Stimulated activated CD4-positive, alpha-beta T cell treated with anti-CD3 and anti-CD28 coated beads, Interleukin-1b, Interleukin-23, amount 100 ng/mL, for 24 hours (primary cell): ENCODE results near the gene USP11.

Source experiments
- DNase-seq, 4 experiments: peaks; one replicate each; pipeline ENCODE4 v3.0.0-alpha.2; 2020; ENCODE audit warnings: low read depth in 4 of 4, low spot score in 1 of 4

Gene USP11

GRCh38 chrX:47202877-47203276, 29.9 kb upstream of the USP11 start:
- no peak for DNase-seq

DNA sequence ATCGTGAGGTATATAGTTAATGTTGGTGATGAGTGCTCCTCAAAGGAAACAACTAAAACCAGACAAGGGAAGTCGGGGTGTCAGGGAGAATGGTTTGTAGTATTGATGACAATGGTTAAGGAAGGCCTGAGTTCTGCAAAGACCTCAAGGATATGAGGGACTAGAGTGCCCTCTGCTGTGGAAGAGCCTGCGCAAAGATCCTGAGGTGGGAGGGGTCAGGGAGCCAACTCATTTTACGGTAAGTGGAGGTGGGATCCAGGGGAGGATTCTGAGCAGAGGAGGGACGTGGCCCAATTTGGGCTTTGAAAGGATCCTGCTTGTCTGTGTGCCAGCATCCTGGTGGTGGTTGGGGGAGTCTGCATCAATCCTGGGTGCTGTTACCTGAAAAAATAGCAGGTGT, 27.8 kb upstream of the USP11 start:
- no peak for DNase-seq

- DNase-seq = no peak
Observed at GRCh38 chrX:47206316-47206715, 26.5 kb upstream of the USP11 start.

DNA sequence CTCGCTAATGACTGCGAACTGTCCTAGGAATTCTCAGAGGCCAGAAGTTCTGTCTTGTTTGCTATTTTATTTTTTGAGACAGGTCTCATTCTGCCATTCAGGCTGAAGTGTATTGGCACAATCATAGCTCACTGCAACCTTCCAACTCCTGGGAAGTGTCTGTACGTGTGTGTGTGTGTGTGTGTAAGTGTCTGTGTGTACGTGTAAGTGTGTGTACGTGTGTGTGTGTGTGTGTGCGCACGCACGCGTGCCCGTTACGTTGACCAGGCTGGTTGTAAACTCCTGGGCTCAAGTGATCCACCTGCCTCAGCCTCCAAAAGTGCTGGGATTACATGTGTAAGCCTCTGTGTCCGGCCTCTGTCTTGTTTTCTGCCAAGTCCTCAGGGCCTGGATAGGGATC, 24.7 kb upstream of the USP11 start:
- no peak for DNase-seq

GRCh38 chrX:47209508-47210238, 23.1 kb upstream of the USP11 start:
- DNase-seq = no peak

- DNase-seq = no peak
Observed at GRCh38 chrX:47210661-47211425, 22.0 kb upstream of the USP11 start.

DNA sequence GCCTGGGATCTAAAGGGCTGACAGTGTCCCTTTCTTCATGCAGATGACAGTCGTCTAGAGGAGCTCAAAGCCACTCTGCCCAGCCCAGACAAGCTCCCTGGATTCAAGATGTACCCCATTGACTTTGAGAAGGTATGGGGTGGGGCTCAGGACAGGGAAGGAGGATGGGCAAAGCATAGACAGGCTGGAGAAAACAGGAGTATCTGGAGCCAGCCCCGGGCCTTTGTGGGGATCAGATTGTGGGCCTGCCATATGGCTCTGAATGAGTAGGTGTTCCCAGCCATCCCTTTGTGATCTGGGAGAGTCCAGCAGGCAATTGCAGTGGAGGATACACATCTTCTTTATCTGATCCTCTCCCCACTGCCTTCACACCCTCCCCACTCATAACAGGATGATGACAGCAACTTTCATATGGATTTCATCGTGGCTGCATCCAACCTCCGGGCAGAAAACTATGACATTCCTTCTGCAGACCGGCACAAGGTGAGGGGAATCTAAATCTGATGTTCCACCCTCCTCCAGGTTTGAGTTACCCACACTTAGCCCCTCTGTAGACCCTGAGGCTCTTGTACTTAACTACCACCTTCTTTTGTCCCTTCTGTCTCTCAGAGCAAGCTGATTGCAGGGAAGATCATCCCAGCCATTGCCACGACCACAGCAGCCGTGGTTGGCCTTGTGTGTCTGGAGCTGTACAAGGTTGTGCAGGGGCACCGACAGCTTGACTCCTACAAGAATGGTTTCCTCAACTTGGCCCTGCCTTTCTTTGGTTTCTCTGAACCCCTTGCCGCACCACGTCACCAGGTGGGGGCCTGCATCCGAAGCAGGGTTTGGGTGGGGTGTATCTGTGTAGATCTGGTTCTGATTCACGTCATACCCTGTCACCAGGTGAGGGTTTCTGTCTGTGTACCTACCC, 20.2 kb upstream of the USP11 start:
- DNase-seq = no peak

DNA sequence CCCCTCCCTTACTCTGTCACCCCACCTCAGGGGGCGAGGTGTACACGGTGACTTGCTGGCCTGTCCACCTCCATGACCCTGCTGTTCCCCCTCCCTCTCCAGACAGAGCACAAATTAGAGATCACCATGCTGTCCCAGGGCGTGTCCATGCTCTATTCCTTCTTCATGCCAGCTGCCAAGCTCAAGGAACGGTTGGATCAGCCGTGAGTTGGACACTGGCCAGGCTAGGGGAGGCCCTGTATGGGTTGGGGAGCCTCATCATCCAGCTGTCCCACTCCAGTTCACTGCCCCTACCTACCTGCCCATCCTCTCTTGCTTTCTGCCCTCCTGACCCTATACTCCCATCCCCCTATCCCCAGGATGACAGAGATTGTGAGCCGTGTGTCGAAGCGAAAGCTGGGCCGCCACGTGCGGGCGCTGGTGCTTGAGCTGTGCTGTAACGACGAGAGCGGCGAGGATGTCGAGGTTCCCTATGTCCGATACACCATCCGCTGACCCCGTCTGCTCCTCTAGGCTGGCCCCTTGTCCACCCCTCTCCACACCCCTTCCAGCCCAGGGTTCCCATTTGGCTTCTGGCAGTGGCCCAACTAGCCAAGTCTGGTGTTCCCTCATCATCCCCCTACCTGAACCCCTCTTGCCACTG, 18.3 kb upstream of the USP11 start:
- DNase-seq = no peak

DNA sequence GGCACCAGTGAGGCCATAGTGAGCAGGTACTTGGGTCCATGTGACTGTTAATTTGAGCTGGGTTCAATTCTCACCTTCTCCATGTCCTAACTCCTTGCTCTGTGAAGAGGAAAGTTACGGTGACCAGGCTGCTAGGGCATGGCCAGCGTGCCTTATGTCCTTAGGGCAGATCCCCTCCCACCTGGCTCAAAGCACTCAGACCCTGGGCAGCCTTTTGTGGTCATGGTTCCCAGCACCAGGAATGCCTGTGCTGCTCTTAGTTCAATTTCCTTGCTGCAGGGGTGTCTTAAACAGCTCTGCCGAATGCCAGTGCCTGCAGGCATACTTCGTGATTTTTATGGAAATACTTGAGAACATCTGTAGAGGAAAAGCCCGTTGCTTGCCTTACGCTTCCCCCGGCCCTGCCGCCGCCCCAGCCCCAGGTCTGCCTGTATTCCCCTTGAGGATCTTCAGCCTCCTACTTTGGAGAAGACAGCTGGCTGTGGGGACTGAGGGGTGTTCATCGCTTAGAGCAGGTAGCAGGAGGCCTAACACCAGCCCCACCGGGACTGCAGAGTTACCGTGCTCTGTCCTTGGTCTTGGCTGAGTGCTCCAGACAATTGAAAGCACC, 17.4 kb upstream of the USP11 start:
- DNase-seq = no peak

GRCh38 chrX:47216393-47216925, 16.4 kb upstream of the USP11 start:
- no peak for DNase-seq

DNA sequence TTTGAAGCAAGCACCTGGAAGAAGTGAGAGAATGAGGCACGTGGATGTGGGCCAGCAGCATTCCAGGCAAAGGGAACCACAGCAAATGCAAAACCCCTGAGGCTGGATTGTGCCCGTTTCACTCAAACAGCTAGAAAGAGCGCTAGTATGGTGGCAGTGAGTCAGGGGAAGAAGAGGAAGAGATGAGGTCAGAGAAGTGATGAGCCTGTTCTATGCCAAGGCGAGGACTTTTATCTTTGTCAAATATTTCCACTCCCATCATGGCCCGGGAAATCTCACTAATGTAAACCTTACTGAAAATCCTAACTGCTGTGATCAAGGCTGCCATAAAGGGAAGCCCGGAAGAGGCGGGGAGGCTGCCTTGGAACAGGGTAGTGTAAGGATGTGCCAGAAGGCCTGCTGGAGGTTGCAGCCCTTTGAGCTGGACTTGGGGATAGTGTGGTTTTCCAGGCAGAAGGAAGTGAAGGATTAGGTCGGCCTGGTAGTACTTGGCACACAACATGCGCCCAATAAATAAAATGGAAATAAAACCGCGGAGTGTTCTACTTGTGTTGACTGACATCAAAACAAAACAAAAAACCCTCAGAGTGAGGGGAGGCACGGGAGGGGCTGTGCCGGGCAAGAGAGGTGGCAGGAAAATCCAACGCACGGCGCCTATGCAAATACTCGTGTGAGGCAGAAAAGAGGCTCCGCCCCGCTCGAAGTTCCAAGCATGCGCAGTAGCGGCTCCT, 15.5 kb upstream of the USP11 start:
- DNase-seq = peak in 1 of 4 experiments; percentile 5

DNA sequence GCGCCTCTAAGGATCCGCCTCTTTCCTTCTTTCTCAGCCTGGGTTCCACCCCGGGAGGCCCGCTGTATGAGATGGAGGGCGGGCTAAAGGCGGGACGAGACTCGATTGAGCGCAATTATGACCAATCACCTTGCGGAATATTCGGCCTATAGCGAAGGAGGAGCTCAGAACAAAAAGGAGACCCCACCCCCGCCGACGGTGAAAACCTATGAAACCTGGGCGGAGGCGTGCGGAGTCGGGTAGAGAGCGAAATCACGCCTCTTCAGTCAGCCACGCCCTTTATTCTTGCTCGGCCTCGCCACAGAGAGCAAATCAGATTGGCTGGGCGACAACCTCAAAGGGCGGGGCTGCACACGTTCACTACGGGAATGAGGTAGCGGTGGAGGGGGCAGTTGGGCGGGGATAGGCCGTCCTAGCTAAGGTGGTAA, 14.9 kb upstream of the USP11 start:
- peak; percentile 81 to 95 (median 87) for DNase-seq

- DNase-seq = peak in 3 of 4 experiments; percentile 47 to 48 (median 48)
Observed at GRCh38 chrX:47218280-47218919, 14.4 kb upstream of the USP11 start, which contains the start of gene CDK16. Gene CDK16, plus strand, starts transcription at chrX:47218681. Its CDS starts 4,877 bp downstream, at chrX:47223558.

- peak in 2 of 4 experiments; percentile 18 to 26 for DNase-seq
Observed at GRCh38 chrX:47218920-47219815, 13.6 kb upstream of the USP11 start.

GRCh38 chrX:47221756-47222155, 11.1 kb upstream of the USP11 start:
- no peak for DNase-seq

- DNase-seq = no peak
Observed at GRCh38 chrX:47222751-47223350, 10.0 kb upstream of the USP11 start.

GRCh38 chrX:47223476-47224250, 9.1 kb upstream of the USP11 start:
- no peak for DNase-seq
